ENCODE results near the gene TM9SF2.
A peak's percentile ranks its signal among the peaks of the same experiment; 100 is the strongest.
"Not testable (repeated sequence)": the region's sequence is repeated elsewhere in the genome, so short reads cannot be mapped to it uniquely, and the experiment has no call there.

TM9SF2 gene

DNA sequence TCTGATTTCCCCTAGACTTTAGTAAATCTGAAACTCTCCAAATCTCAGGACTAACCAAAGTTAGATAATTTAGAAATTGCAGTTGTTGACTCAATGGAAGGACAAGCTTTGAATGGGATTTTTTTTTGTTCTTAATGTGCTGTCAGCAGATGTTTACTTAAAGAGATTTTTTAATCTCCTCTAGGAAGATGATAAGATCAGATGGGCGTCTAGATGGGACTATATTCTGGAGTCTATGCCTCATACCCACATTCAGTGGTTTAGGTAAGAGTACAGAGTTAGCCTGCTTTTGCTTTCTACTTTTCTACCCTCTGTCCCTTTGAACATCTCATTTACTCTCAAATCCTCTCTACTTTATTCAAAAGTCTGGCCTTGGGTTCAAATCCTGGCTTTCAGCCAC is 39.3 kb downstream of the TM9SF2 start:
- DNase-seq = no peak

DNA sequence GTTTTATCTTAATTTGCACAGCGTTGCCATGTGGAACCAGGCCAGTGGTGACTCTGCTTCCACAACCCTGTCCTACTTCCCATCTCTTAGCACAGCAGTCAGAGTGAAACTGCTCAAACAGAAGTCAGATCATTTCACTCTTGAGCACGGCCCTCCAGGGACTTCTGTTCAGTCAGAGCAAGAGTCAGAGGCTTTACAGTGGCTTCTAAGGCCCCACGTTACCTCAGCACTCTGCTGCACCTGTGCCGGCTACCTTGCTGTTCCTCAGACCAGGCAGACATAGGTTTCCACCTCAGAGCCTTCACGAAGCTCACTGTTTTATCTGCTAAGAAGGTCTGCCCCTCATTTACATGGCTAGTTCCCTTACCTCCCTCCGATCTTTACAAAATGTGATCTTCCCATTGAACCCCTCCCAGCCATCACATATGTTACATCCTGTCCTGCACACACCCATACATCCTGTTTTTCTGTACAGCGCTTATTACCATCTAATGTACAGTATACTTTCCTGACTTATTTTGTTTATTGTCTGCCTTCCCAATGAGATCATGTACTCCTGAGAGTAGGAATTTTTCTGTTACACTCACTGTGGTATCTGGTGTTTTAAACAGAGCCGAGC is 41.6 kb downstream of the TM9SF2 start:
- peak; percentile 64 for DNase-seq

- DNase-seq = no peak
Observed at GRCh38 chr13:99545361-99545760, 44.1 kb downstream of the TM9SF2 start.

- no peak for DNase-seq
Observed at GRCh38 chr13:99545979-99546378, 44.7 kb downstream of the TM9SF2 start.

DNA sequence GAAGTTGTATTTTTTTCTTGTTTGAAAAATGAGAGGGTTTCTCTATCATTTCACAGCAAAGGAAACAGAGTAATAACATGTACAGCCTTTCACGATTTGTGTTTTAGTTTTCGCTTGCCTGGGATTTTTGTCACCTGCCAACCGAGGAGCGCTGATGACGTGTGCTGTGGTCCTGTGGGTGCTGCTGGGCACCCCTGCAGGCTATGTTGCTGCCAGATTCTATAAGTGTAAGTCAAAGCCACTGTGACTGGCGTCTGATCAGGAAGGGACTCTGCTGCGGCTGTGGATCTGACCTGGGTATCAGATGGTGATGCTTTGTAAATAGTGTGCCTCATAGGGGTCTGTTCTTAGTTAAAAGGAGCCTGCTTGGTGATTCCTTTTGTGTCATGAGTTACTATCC is 45.6 kb downstream of the TM9SF2 start:
- DNase-seq = no peak

- no peak for DNase-seq
Observed at GRCh38 chr13:99548448-99548847, 47.2 kb downstream of the TM9SF2 start.

DNA sequence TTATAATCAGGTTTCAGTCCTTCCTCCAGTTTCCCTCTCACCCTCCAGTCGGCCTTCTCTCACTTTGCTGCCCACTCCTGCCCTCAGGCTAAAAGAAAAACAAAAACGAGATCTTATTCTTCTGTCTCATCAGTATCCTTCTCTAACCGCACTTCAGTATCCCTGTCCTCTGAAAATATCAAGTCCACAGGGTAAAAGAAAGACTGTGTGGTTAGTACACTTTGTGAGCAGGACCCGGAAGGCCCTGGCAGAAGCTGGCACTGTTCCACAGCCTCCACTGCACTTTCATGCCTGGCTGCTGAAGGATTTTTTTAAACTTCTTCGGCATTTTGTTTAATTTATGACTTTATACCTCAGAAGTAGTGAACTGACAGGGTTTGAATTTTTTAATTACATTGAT is 51.8 kb downstream of the TM9SF2 start:
- DNase-seq = no peak

DNA sequence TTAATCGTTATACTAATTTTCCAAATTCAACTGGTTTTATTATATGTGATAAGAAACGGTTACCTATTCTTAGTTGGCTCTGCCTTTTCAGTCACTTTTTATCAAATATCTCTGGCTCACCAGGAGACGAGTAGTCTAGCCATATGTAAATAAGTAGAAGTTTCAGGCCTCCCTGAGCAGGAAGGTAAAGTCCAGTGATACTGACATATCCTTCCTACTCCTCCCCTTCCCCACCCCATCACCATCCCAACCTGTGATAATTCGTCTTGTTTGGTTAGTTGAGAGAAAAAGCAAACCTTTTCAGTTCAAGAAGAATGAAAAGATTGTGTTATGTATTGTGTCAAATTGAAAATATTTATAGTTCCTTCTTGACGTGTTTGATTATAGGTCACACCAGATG is 53.9 kb downstream of the TM9SF2 start:
- DNase-seq = no peak

- peak; percentile 9 for DNase-seq
Observed at GRCh38 chr13:99556867-99557443, 55.7 kb downstream of the TM9SF2 start.

- no peak for DNase-seq
Observed at GRCh38 chr13:99558570-99559180, 57.4 kb downstream of the TM9SF2 start.

DNA sequence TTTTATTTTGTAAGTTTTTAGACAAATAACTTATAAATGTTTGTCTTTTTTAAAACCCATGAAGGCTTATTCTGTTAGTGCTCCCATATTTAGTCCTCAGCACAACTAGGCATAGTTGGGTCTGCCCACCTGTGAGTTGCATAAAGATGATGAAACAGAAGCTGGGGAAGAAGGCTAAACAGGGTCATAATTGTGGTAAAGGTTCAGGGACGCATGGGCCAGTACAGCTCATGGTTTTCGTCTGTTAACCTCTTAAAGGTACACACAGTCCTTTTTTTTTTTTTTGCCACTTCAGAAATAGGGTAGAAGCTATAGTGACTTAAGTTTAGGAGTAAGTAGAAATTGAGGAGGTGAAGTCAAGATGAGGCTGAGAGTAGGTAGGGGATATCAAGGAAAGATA is 58.3 kb downstream of the TM9SF2 start:
- DNase-seq = no peak

DNA sequence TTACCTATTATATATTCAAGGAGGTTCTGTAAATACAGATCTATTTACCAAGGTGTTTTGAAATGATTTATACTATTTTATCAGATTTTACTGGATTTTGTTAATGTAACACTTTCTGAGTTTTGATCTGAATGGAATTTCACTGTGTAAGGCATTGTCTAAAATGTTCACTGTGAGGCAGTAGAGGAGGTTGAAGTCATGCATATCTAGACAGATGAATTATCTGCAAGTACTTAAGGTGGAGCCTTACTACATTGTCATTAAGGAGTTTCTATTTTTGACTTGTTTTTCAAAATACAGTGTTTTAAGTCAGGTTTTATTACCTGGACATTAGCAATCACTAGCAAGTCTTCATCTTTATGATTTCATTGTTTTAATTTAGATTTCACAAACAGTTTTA is 62.1 kb downstream of the TM9SF2 start:
- DNase-seq = no peak

DNA sequence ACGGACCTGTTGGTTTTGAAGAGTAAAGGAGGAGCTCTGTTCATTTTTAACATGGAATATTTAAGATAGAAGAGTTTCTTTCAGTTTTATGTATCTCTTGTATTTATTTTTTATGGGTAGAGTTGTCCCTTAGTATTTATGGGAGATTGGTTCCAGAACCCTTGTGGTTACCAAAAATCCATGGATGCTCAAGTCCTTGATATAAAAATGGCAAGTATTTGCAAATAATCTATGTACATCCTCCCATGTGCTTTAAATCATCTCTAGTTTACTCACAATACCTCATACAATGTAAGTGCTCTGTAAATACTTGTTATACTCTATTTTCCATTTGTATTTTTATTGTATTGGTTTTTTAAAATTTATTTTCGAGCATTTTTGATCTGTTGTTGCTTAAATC is 63.1 kb downstream of the TM9SF2 start:
- no peak for DNase-seq

DNA sequence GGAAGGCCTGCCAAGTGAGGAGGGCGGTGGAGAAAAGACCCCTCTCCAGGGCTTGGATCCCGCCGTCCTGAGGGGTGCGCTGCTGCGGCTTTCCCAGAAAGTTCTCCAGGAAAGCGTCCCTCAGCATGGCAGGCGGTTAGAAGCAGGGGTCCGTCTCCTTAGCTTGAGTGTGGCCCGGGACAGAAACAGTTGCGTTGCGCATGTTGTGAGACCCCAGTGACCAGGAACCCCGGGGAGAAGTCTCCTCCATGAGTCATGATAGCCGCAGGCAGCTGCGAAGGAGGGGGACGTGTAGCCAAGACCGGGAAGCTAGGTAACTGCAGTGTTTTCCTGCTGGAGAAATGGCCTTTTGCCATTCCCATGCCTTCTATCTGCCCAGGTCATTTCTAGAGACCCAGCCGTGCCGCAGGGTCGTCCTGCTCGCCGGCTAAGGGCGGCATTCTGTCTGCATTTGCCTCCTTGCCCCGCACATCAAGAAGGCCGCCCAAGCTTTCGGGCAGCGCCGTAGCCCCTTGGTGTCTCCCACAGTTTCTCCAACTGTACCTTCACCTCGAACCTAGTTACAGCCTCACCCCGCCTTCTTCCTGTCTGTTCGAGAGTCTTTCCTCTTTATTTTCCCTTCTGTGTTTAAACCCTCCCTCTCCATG is 64.3 kb downstream of the TM9SF2 start:
- DNase-seq = no peak

- no peak for DNase-seq
Observed at GRCh38 chr13:99566125-99567083, 65.1 kb downstream of the TM9SF2 start.

- not testable (repeated sequence) for DNase-seq
Observed at GRCh38 chr13:99568901-99569300, 67.6 kb downstream of the TM9SF2 start.

- no peak for DNase-seq
Observed at GRCh38 chr13:99572131-99572530, 70.9 kb downstream of the TM9SF2 start.

DNA sequence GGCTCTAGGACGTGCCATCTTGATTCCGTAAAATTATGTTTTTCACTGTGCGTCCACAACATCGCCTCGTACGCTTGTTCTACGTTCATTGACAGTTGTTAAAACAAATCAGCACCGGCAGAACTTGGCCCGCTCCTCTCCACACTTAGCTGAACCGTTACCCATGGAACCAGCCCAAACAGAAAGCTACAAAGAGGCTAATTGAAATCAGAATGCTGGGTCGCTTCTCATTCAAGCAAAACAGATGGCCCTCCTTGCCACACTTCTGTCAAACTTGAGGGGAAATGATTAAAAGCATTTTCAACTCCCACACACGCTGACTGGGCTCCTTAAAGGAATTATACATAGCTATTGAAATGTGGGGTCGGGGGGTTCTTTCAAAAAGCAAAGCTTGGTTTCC is 71.6 kb downstream of the TM9SF2 start:
- no peak for DNase-seq

DNA sequence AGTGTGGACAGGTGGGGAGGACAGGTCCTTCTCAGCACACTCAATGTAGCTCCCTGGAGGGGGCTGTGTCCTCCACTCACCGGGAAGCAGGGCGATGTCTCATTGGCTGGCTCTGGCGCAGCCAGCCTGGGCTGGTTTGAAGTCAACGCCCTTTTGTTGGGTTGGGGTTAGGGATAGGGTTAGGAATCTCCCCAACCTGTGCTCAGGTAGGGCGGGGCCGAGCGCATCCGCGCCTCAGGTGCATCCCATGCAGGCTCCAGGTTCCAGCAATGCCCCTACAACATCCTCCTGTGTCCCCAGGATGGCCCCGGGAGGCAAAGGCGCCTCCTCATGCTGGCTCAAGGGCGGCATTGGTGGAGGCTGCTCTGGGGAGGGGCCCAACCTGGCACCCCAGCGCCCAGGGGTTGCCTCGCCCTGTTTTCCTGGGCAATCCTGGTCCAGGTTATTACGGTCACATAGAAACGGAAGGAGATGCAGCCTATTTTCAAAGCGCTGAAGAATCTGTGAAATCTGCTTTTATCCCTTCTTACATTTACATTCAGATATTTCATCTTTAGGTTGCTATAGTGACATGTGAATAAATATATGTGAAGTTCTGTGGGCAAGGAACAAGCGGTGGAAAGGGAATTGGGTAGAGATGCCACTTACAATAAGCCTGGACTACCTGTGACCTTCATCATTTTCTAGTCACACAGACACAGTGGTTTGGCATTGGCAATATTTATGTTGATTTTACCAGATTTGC is 74.3 kb downstream of the TM9SF2 start:
- DNase-seq = no peak

GRCh38 chr13:99577934-99578917 is 77.0 kb downstream of the TM9SF2 start:
- DNase-seq = no peak
